Mucosa of stomach (tissue), 1 donor: Measurements from ENCODE around the gene TSR3.
A peak's percentile ranks its signal among the peaks of the same experiment; 100 is the strongest.

ENCODE experiments used
- H3K27me3 ChIP-seq: one replicate; pipeline ENCODE4 v1.7.0; 2013; ENCODE audit warnings: mild to moderate bottlenecking, low read length; ENCODE audit not compliant: control insufficient read depth, insufficient read depth
- H3K36me3 ChIP-seq: one replicate; pipeline ENCODE4 v1.7.0; 2013; ENCODE audit warnings: low read length; ENCODE audit not compliant: control insufficient read depth, insufficient read depth
- H3K4me1 ChIP-seq: one replicate; pipeline ENCODE4 v1.7.0; 2013; ENCODE audit warnings: mild to moderate bottlenecking, low read length; ENCODE audit not compliant: control insufficient read depth, insufficient read depth
- H3K4me3 ChIP-seq: one replicate; pipeline ENCODE4 v1.7.0; 2013; ENCODE audit warnings: low read length
- H3K9ac ChIP-seq: one replicate; pipeline ENCODE4 v1.7.0; 2013; ENCODE audit warnings: mild to moderate bottlenecking, low read length, moderate library complexity
- H3K9me3 ChIP-seq: one replicate; pipeline ENCODE4 v1.7.0; 2013; ENCODE audit warnings: mild to moderate bottlenecking, low read length, moderate library complexity; ENCODE audit not compliant: control insufficient read depth
- donor health status: Pancreatic carcinoma.

The TSR3 gene

GRCh38 chr16:1300664-1301476, 50.8 kb downstream of the TSR3 start:
- Histone ChIP-seq H3K36me3 (no peaks in the 10 kb centered on the region), H3K9ac (peak overlapping the region; percentile 47), H3K4me1 (peaks cover 35% of the 10 kb centered on the region), H3K9me3 (no peaks in the 10 kb centered on the region), H3K27me3 (peaks cover 28% of the 10 kb centered on the region), H3K4me3 (no peak overlapping the region)

GRCh38 chr16:1299868-1300203, 51.8 kb downstream of the TSR3 start:
- Histone ChIP-seq H3K27me3 (peaks cover 28% of the 10 kb centered on the region), H3K9ac (no peak overlapping the region), H3K4me1 (peaks cover 35% of the 10 kb centered on the region), H3K4me3 (no peak overlapping the region), H3K36me3 (no peaks in the 10 kb centered on the region), H3K9me3 (no peaks in the 10 kb centered on the region)
